OCI-LY1 (cell line): Measurements from ENCODE around the gene TTPAL.

Experiments
- H2AFZ ChIP-seq: fragments of 200-600 bp; sonication (generic), shearing (Covaris generic); 2 replicates; pipeline ENCODE4 v1.6.0; 2014; ENCODE audit warnings: antibody characterized with exemption, mild to moderate bottlenecking, low read length
- H3F3A ChIP-seq: fragments of 200-600 bp; sonication (generic), shearing (Covaris generic); 2 replicates; pipeline ENCODE4 v1.6.0; 2014; ENCODE audit warnings: mild to moderate bottlenecking, antibody characterized with exemption, low read length, moderate library complexity; ENCODE audit not compliant: insufficient read depth
- H3K27ac ChIP-seq: fragments of 200-600 bp; sonication (generic); 2 replicates; pipeline ENCODE4 v1.5.1; 2014; ENCODE audit warnings: low read length, mixed run types, mild to moderate bottlenecking, low read depth; ENCODE audit not compliant: poor library complexity, severe bottlenecking
- H3K27me3 ChIP-seq: fragments of 200-600 bp; sonication (generic); 2 replicates; pipeline ENCODE4 v1.6.0; 2014; ENCODE audit warnings: antibody characterized with exemption, mild to moderate bottlenecking, low read length, moderate library complexity; ENCODE audit not compliant: insufficient read depth
- H3K36me3 ChIP-seq: fragments of 200-600 bp; sonication (generic); 2 replicates; pipeline ENCODE4 v1.6.1; 2014; ENCODE audit warnings: mild to moderate bottlenecking, antibody characterized with exemption, low read length, moderate library complexity, mixed read lengths; ENCODE audit not compliant: insufficient read depth
- H3K4me1 ChIP-seq: fragments of 200-600 bp; sonication (generic); 2 replicates; pipeline ENCODE4 v1.5.1; 2014; ENCODE audit warnings: mild to moderate bottlenecking, low read length, moderate library complexity; ENCODE audit not compliant: insufficient read depth, severe bottlenecking
- H3K4me2 ChIP-seq: fragments of 200-600 bp; sonication (generic), shearing (Covaris generic); 2 replicates; pipeline ENCODE4 v1.6.1; 2014; ENCODE audit warnings: low read length
- H3K4me3 ChIP-seq: fragments of 200-600 bp; sonication (generic); 2 replicates; pipeline ENCODE4 v1.5.1; 2014; ENCODE audit warnings: low read length, low read depth, mild to moderate bottlenecking, mixed read lengths; ENCODE audit not compliant: poor library complexity, severe bottlenecking
- H3K79me2 ChIP-seq: fragments of 200-600 bp; shearing (Covaris generic); 2 replicates; pipeline ENCODE4 v1.6.1; 2016; ENCODE audit warnings: mixed run types, low read length, mixed read lengths; ENCODE audit not compliant: insufficient read depth
- H3K9ac ChIP-seq: fragments of 200-600 bp; sonication (generic), shearing (Covaris generic); 2 replicates; pipeline ENCODE4 v1.6.1; 2014; ENCODE audit warnings: mild to moderate bottlenecking, low read length, mixed read lengths
- H3K9me2 ChIP-seq: fragments of 200-600 bp; sonication (generic), shearing (Covaris generic); 2 replicates; pipeline ENCODE4 v1.6.1; 2014; ENCODE audit warnings: low read depth, mild to moderate bottlenecking, low read length, mixed read lengths
- H3K9me3 ChIP-seq: fragments of 200-600 bp; shearing (Covaris generic); 2 replicates; pipeline ENCODE4 v1.6.1; 2014; ENCODE audit warnings: low read length, mixed read lengths
- H4K20me1 ChIP-seq: fragments of 200-600 bp; sonication (generic), shearing (Covaris generic); 2 replicates; pipeline ENCODE4 v1.6.0; 2016; ENCODE audit warnings: mild to moderate bottlenecking, low read length; ENCODE audit not compliant: insufficient read depth
- EZH2 ChIP-seq: fragments of 200-600 bp; sonication (generic), shearing (Covaris generic); IDR thresholded peaks from 2 replicates; pipeline ENCODE4 v1.8.0; 2017; ENCODE audit warnings: borderline replicate concordance, mixed run types, mild to moderate bottlenecking, antibody characterized with exemption, low read length, moderate library complexity, mixed read lengths
- TF ChIP-seq, protein P1 (sequence below): fragments of 200-600 bp; sonication (generic), shearing (Covaris generic); IDR thresholded peaks from 2 replicates; pipeline ENCODE4 v1.5.1; 2017; ENCODE audit warnings: mild to moderate bottlenecking, antibody characterized with exemption, low read length, moderate library complexity, mixed read lengths

The TTPAL gene

DNA sequence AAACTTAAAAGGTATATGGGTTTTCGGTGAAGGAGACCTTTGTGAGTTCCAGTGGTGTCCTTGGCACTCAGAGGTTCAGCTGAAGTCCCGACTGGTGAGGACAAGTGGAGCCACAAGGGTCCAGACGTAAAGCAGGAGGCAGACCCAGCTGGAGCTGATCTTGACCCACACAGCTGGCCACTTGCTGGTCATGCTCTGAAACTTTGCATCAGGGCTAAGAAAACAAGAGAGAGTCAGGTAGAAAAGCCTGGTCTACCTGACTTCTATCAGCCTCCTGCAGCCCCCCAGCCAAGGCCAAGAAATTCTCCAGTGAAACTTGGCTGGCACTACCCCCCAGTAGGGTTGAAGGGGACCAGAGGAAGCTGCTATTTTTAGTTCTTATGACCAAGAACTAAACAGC lies 24.5 kb downstream of the TTPAL start:
- Histone ChIP-seq H3K36me3 (peaks cover 92% of the 10 kb centered on the region), H3F3A (no peaks in the 10 kb centered on the region)

DNA sequence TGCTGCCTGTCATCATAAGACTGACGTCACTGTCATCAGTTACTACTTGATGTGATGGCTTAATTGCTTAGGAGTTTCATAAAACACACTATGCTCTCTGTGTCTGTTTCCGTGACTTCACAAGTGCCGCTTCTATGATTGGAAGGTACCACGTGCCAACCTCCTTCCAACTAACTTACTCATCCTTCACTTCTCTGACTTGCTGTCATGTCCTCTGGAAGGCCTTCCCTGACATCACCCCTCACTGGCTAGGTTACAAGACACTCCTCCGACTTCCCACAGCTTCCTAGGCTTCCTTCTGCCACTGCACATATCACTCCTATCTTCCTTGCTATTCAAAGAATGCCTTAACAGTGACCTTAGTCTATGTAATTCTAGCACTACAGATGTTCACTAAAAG lies 25.8 kb downstream of the TTPAL start:
- H3K4me3 ChIP-seq, result no peak overlapping the region
- H3K27me3 ChIP-seq, result no peaks in the 10 kb centered on the region
- H3K9ac ChIP-seq, result no peak overlapping the region
- peaks cover 88% of the 10 kb centered on the region for H3K36me3 ChIP-seq
- H3K4me1 ChIP-seq, result no peaks in the 10 kb centered on the region
- H3K27ac ChIP-seq, result no peak overlapping the region
- H3K4me2 ChIP-seq, result no peak overlapping the region
- TF ChIP-seq, protein P1, sequence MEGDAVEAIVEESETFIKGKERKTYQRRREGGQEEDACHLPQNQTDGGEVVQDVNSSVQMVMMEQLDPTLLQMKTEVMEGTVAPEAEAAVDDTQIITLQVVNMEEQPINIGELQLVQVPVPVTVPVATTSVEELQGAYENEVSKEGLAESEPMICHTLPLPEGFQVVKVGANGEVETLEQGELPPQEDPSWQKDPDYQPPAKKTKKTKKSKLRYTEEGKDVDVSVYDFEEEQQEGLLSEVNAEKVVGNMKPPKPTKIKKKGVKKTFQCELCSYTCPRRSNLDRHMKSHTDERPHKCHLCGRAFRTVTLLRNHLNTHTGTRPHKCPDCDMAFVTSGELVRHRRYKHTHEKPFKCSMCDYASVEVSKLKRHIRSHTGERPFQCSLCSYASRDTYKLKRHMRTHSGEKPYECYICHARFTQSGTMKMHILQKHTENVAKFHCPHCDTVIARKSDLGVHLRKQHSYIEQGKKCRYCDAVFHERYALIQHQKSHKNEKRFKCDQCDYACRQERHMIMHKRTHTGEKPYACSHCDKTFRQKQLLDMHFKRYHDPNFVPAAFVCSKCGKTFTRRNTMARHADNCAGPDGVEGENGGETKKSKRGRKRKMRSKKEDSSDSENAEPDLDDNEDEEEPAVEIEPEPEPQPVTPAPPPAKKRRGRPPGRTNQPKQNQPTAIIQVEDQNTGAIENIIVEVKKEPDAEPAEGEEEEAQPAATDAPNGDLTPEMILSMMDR, result no peak
- no peak for TF ChIP-seq EZH2
- H3F3A ChIP-seq, result no peaks in the 10 kb centered on the region
- no peaks in the 10 kb centered on the region for H3K9me3 ChIP-seq
- H4K20me1 ChIP-seq, result no peaks in the 10 kb centered on the region
- no peaks in the 10 kb centered on the region for H3K9me2 ChIP-seq
- no peak overlapping the region for H2AFZ ChIP-seq
- no peaks in the 10 kb centered on the region for H3K79me2 ChIP-seq

More for the DNA sequence above, 24.5 kb downstream of the TTPAL start:
- no peak for TF ChIP-seq EZH2
- TF ChIP-seq, protein P1, result no peak
- Histone ChIP-seq H3K9me3 (no peaks in the 10 kb centered on the region), H3K27ac (no peak overlapping the region), H3K4me1 (no peaks in the 10 kb centered on the region), H2AFZ (no peak overlapping the region), H3K9me2 (no peaks in the 10 kb centered on the region), H3K9ac (no peak overlapping the region), H3K79me2 (no peaks in the 10 kb centered on the region), H3K4me3 (no peak overlapping the region), H3K4me2 (no peak overlapping the region), H4K20me1 (no peaks in the 10 kb centered on the region), H3K27me3 (no peaks in the 10 kb centered on the region)

DNA sequence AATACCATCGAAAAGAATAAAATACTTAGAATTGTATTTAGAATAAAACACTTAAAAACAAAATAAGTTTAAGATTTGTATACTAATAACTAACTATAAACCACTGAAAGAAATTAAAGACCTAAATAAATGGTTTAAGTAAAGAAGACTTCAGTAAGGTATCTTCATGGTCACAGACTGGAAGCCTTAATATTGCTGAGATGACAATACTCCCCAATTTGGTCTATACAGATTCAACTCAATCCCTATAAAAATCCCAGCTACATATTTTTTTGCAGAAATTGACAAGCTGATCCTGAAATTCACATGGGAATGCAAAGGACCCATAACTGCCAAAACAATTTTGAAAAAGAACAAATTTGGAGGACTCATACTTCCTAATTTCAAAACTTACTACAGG lies 27.3 kb downstream of the TTPAL start:
- no peaks in the 10 kb centered on the region for H3K79me2 ChIP-seq
- H3K4me2 ChIP-seq, result no peak overlapping the region
- TF ChIP-seq, protein P1, result no peak
- TF ChIP-seq EZH2, result no peak
- H3K36me3 ChIP-seq, result peaks cover 91% of the 10 kb centered on the region
- no peaks in the 10 kb centered on the region for H4K20me1 ChIP-seq
- H3K4me1 ChIP-seq, result no peaks in the 10 kb centered on the region
- no peak overlapping the region for H3K4me3 ChIP-seq
- no peaks in the 10 kb centered on the region for H3F3A ChIP-seq
- no peak overlapping the region for H3K9ac ChIP-seq
- no peaks in the 10 kb centered on the region for H3K27me3 ChIP-seq
- H2AFZ ChIP-seq, result no peak overlapping the region
- no peak overlapping the region for H3K27ac ChIP-seq
- H3K9me2 ChIP-seq, result no peaks in the 10 kb centered on the region
- no peaks in the 10 kb centered on the region for H3K9me3 ChIP-seq
